ENCODE measurements around the gene ST8SIA2. TPM values are rescaled to one million over a fixed set of nuclear protein-coding genes. Genes with fewer than 3 reads are reported as not detected.

Gene ST8SIA2
- total RNA-seq, 1 experiment from 2014 or later: 0.15 TPM

DNA sequence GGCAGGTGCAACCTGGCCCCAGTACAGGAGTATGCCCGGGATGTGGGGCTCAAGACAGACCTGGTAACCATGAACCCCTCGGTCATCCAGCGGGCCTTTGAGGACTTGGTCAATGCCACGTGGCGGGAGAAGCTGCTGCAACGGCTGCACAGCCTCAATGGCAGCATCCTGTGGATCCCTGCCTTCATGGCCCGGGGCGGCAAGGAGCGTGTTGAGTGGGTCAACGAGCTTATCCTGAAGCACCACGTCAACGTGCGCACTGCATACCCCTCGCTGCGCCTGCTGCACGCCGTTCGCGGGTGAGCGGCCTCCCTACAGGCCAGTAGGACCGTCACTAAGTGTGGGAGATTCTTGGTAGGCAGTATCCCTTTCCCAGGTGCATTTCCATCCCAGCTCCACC, 51.0 kb downstream of the ST8SIA2 start:
- Histone ChIP-seq H3K9me3 (ENCODE audit: control insufficient read depth, insufficient read depth, low read depth, low read length) (no peaks in the 10 kb centered on the region), H3K27ac (ENCODE audit: low read length) (no peak overlapping the region), H3K36me3 (ENCODE audit: control insufficient read depth, insufficient read depth, low read length) (no peaks in the 10 kb centered on the region), H3K4me3 (ENCODE audit: low read depth in 2 of 2, low read length in 2 of 2) (no peak overlapping the region), H3K27me3 (ENCODE audit: control insufficient read depth, insufficient read depth, low read length) (no peaks in the 10 kb centered on the region; the same call in 1 of the 2 replicates), H3K4me1 (ENCODE audit: control insufficient read depth, insufficient read depth, low read length) (no peaks in the 10 kb centered on the region)
- ChIA-PET POLR2A (no interaction called here), CTCF (no interaction called here)
- intact Hi-C loops (cut with micrococcal nuclease; ENCODE audit: unreplicated experiment) (no loop called here), in situ Hi-C loops (cut with HindIII; ENCODE audit: low pct_unique_long_range_greater_than_20kb, low sequenced_read_pairs) (no loop called here)
- DNase-seq (ENCODE audit: low read depth, low spot score): no peak
- BruUV-seq (replicated peaks): no TSS peak
- TF ChIP-seq SIN3A (IDR thresholded peaks at IDR 0.05; ENCODE audit: borderline replicate concordance, insufficient read depth, low read depth, low read length): no peak
- TF ChIP-seq TCF7L2 (IDR thresholded peaks at IDR 0.05; ENCODE audit: low read depth, low read length): no peak
- no peak for TF ChIP-seq POLR2AphosphoS5 (IDR thresholded peaks at IDR 0.05; ENCODE audit: low read depth, low read length)
- no peak for ATAC-seq

DNA sequence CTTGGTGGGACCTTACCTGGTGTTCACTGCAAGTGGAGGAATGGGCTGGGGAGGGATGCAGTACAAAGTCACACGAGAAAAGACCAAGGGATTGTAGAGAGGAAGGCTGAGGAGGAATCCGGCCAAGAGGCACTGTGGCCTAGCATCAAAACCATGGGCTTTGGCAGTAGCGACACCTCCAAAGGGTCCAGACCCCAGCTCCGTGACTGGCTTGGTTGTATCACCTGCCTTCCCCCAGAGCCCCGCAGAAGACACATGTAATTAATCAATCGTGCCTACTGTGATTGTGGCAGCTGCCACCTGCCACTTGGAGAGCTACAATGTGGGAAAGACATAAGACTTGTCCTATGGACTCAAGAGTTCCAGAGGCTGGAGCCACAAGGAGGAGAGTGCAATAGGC, 54.7 kb downstream of the ST8SIA2 start:
- POLR2A ChIA-PET: no interaction called here
- ATAC-seq: no peak
- intact Hi-C loops (cut with micrococcal nuclease; ENCODE audit: unreplicated experiment) (no loop called here), in situ Hi-C loops (cut with HindIII; ENCODE audit: low pct_unique_long_range_greater_than_20kb, low sequenced_read_pairs) (no loop called here)
- BruUV-seq (replicated peaks): no TSS peak
- no peak overlapping the region for H3K4me3 ChIP-seq (ENCODE audit: low read depth in 2 of 2, low read length in 2 of 2)
- no peaks in the 10 kb centered on the region for H3K36me3 ChIP-seq (ENCODE audit: control insufficient read depth, insufficient read depth, low read length)
- no peak overlapping the region for H3K27ac ChIP-seq (ENCODE audit: low read length)
- no peaks in the 10 kb centered on the region; the same call in 1 of the 2 replicates for H3K4me1 ChIP-seq (ENCODE audit: control insufficient read depth, insufficient read depth, low read length)
- DNase-seq (ENCODE audit: low read depth, low spot score): no peak
- CTCF ChIA-PET: no interaction called here
- H3K9me3 ChIP-seq (ENCODE audit: control insufficient read depth, insufficient read depth, low read depth, low read length): no peaks in the 10 kb centered on the region
- H3K27me3 ChIP-seq (ENCODE audit: control insufficient read depth, insufficient read depth, low read length): no peaks in the 10 kb centered on the region; the same call in 1 of the 2 replicates
- TF ChIP-seq POLR2AphosphoS5 (IDR thresholded peaks at IDR 0.05; ENCODE audit: low read depth, low read length) (no peak), TCF7L2 (IDR thresholded peaks at IDR 0.05; ENCODE audit: low read depth, low read length) (no peak), SIN3A (IDR thresholded peaks at IDR 0.05; ENCODE audit: borderline replicate concordance, insufficient read depth, low read depth, low read length) (no peak)
- TF ChIP-seq, protein P1, sequence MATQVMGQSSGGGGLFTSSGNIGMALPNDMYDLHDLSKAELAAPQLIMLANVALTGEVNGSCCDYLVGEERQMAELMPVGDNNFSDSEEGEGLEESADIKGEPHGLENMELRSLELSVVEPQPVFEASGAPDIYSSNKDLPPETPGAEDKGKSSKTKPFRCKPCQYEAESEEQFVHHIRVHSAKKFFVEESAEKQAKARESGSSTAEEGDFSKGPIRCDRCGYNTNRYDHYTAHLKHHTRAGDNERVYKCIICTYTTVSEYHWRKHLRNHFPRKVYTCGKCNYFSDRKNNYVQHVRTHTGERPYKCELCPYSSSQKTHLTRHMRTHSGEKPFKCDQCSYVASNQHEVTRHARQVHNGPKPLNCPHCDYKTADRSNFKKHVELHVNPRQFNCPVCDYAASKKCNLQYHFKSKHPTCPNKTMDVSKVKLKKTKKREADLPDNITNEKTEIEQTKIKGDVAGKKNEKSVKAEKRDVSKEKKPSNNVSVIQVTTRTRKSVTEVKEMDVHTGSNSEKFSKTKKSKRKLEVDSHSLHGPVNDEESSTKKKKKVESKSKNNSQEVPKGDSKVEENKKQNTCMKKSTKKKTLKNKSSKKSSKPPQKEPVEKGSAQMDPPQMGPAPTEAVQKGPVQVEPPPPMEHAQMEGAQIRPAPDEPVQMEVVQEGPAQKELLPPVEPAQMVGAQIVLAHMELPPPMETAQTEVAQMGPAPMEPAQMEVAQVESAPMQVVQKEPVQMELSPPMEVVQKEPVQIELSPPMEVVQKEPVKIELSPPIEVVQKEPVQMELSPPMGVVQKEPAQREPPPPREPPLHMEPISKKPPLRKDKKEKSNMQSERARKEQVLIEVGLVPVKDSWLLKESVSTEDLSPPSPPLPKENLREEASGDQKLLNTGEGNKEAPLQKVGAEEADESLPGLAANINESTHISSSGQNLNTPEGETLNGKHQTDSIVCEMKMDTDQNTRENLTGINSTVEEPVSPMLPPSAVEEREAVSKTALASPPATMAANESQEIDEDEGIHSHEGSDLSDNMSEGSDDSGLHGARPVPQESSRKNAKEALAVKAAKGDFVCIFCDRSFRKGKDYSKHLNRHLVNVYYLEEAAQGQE (IDR thresholded peaks at IDR 0.05; ENCODE audit: insufficient read depth in 1 of 2, low read depth in 2 of 2, low read length in 1 of 2): no peak
- TF ChIP-seq, protein P2, sequence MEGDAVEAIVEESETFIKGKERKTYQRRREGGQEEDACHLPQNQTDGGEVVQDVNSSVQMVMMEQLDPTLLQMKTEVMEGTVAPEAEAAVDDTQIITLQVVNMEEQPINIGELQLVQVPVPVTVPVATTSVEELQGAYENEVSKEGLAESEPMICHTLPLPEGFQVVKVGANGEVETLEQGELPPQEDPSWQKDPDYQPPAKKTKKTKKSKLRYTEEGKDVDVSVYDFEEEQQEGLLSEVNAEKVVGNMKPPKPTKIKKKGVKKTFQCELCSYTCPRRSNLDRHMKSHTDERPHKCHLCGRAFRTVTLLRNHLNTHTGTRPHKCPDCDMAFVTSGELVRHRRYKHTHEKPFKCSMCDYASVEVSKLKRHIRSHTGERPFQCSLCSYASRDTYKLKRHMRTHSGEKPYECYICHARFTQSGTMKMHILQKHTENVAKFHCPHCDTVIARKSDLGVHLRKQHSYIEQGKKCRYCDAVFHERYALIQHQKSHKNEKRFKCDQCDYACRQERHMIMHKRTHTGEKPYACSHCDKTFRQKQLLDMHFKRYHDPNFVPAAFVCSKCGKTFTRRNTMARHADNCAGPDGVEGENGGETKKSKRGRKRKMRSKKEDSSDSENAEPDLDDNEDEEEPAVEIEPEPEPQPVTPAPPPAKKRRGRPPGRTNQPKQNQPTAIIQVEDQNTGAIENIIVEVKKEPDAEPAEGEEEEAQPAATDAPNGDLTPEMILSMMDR (IDR thresholded peaks at IDR 0.05): no peak

DNA sequence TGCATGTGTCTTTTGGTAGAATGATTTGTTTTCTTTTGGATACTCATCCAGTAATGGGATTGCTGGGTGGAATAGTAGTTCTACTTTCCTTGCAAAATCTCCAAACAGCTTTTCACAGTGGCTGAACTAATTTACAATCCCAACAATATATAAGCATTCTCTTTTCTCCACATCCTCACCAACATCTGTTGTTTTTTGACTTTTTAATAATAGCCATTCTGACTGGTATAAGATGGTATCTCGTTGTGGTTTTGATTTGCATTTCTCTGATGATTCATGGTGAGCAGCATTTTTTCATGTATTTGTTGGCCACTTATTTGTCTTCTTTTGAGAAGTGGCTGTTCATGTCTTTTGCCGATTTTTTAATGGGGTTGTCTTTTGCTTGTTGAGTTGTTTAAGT, 55.8 kb downstream of the ST8SIA2 start:
- DNase-seq (ENCODE audit: low read depth, low spot score) (no peak), ATAC-seq (no peak)
- H3K4me1 ChIP-seq (ENCODE audit: control insufficient read depth, insufficient read depth, low read length): no peaks in the 10 kb centered on the region; the same call in 1 of the 2 replicates
- no TSS peak for BruUV-seq (replicated peaks)
- H3K27ac ChIP-seq (ENCODE audit: low read length): no peak overlapping the region
- no peaks in the 10 kb centered on the region for H3K9me3 ChIP-seq (ENCODE audit: control insufficient read depth, insufficient read depth, low read depth, low read length)
- TF ChIP-seq POLR2AphosphoS5 (IDR thresholded peaks at IDR 0.05; ENCODE audit: low read depth, low read length): no peak
- TF ChIP-seq, protein P2 (IDR thresholded peaks at IDR 0.05): no peak
- no peak for TF ChIP-seq TCF7L2 (IDR thresholded peaks at IDR 0.05; ENCODE audit: low read depth, low read length)
- no peak for TF ChIP-seq SIN3A (IDR thresholded peaks at IDR 0.05; ENCODE audit: borderline replicate concordance, insufficient read depth, low read depth, low read length)
- TF ChIP-seq, protein P1 (IDR thresholded peaks at IDR 0.05; ENCODE audit: insufficient read depth in 1 of 2, low read depth in 2 of 2, low read length in 1 of 2): no peak
- CTCF ChIA-PET: no interaction called here
- H3K4me3 ChIP-seq (ENCODE audit: low read depth in 2 of 2, low read length in 2 of 2): no peak overlapping the region
- H3K36me3 ChIP-seq (ENCODE audit: control insufficient read depth, insufficient read depth, low read length): no peaks in the 10 kb centered on the region
- no peaks in the 10 kb centered on the region for H3K27me3 ChIP-seq (ENCODE audit: control insufficient read depth, insufficient read depth, low read length)
- POLR2A ChIA-PET: no interaction called here
- intact Hi-C loops (cut with micrococcal nuclease; ENCODE audit: unreplicated experiment): no loop called here
- in situ Hi-C loops (cut with HindIII; ENCODE audit: low pct_unique_long_range_greater_than_20kb, low sequenced_read_pairs): no loop called here
